Activated CD4-positive, alpha-beta memory T cell treated with anti-CD3 and anti-CD28 coated beads, Interleukin-2, amount 10 ng/mL, durations not matched to agents 7 days and 5 days (primary cell): ENCODE measurements around the gene SCART1. TPM values are rescaled to one million over a fixed set of nuclear protein-coding genes. Genes with fewer than 3 reads are reported as not detected.
A peak's percentile ranks its signal among the peaks of the same experiment; 100 is the strongest.
"Not testable (repeated sequence)": the region's sequence is repeated elsewhere in the genome, so short reads cannot be mapped to it uniquely, and the experiment has no call there.

Experiments
- CTCF ChIA-PET: fragments of 350-600 bp; sonication (Branson Sonifier 250); formaldehyde crosslinking; loops from one replicate; lab custom pipeline; 2021; ENCODE audit warnings: antibody characterized with exemption, inconsistent platforms; lab: Charles Lee
- POLR2A ChIA-PET: fragments of 350-600 bp; sonication (Branson Sonifier 250); formaldehyde crosslinking; loops from one replicate; lab custom pipeline; 2021; ENCODE audit warnings: antibody characterized with exemption; lab: Charles Lee
- DNase-seq: peaks from one replicate; pipeline ENCODE4 v3.0.0-alpha.2; 2020
- H3K27ac Mint-ChIP-seq: one replicate; pipeline ENCODE4 v1.8.0; 2021; ENCODE audit warnings: mild to moderate bottlenecking, mixed read lengths
- H3K27me3 Mint-ChIP-seq: one replicate; pipeline ENCODE4 v1.8.0; 2021; ENCODE audit warnings: mixed read lengths
- H3K36me3 Mint-ChIP-seq: one replicate; pipeline ENCODE4 v1.8.0; 2021; ENCODE audit warnings: low read depth, mixed read lengths
- H3K4me1 Mint-ChIP-seq: one replicate; pipeline ENCODE4 v1.8.0; 2021; ENCODE audit warnings: mixed read lengths
- H3K4me3 Mint-ChIP-seq: one replicate; pipeline ENCODE4 v1.8.0; 2021; ENCODE audit warnings: mild to moderate bottlenecking, mixed read lengths
- H3K9me3 Mint-ChIP-seq: one replicate; pipeline ENCODE4 v1.8.0; 2021; ENCODE audit warnings: mixed read lengths
- total RNA-seq, 2 experiments: library from RNA; stranded (reverse); gene quantifications; one replicate each; pipeline ENCODE4 v1.2.3, GENCODE V29; 2021

SCART1 gene
- total RNA-seq, 2 experiments from 2014 or later, result 15.3 to 15.4 TPM

- ChIA-PET POLR2A (no interaction called here), CTCF (no interaction called here)
- H3K27me3 Mint-ChIP-seq, result no peaks in the 10 kb centered on the region
- no peaks in the 10 kb centered on the region for H3K9me3 Mint-ChIP-seq
- H3K4me1 Mint-ChIP-seq, result peaks cover 2% of the 10 kb centered on the region
- DNase-seq, result no peak
- no peak overlapping the region for H3K27ac Mint-ChIP-seq
- no peak overlapping the region for H3K4me3 Mint-ChIP-seq
- H3K36me3 Mint-ChIP-seq, result no peaks in the 10 kb centered on the region
These were observed 7.3 kb downstream of the SCART1 start for GRCh38 chr10:133461027-133461426.

- no peak overlapping the region for H3K27ac Mint-ChIP-seq
- ChIA-PET POLR2A (no interaction called here), CTCF (interaction anchor here (2.2 kb wide), 1 partner anchor 24 kb away, joined by 12 read pairs; no protein-coding TSS in a partner anchor)
- no peaks in the 10 kb centered on the region for H3K27me3 Mint-ChIP-seq
- no peaks in the 10 kb centered on the region for H3K36me3 Mint-ChIP-seq
- H3K4me1 Mint-ChIP-seq, result peaks cover 4% of the 10 kb centered on the region
- H3K9me3 Mint-ChIP-seq, result no peaks in the 10 kb centered on the region
- H3K4me3 Mint-ChIP-seq, result no peak overlapping the region
- no peak for DNase-seq
These were observed 8.1 kb downstream of the SCART1 start for GRCh38 chr10:133461841-133462240.

GRCh38 chr10:133462512-133463305, 9.0 kb downstream of the SCART1 start:
- peak; percentile 12 for DNase-seq
- ChIA-PET POLR2A (no interaction called here), CTCF (interaction anchor here (0.8 to 2.2 kb wide), 2 partner anchors 13 to 25 kb away, joined by 4 to 12 read pairs; no protein-coding TSS in a partner anchor)
- Mint-ChIP-seq H3K4me3 (no peak overlapping the region), H3K36me3 (no peaks in the 10 kb centered on the region), H3K27ac (no peak overlapping the region), H3K9me3 (no peaks in the 10 kb centered on the region), H3K27me3 (no peaks in the 10 kb centered on the region), H3K4me1 (peaks cover 4% of the 10 kb centered on the region)

GRCh38 chr10:133464582-133465031, 10.9 kb downstream of the SCART1 start:
- H3K4me3 Mint-ChIP-seq, result no peak overlapping the region
- peak; percentile 9 for DNase-seq
- H3K27me3 Mint-ChIP-seq, result peaks cover 4% of the 10 kb centered on the region
- no peak overlapping the region for H3K27ac Mint-ChIP-seq
- ChIA-PET CTCF (no interaction called here), POLR2A (no interaction called here)
- no peaks in the 10 kb centered on the region for H3K36me3 Mint-ChIP-seq
- H3K9me3 Mint-ChIP-seq, result no peaks in the 10 kb centered on the region
- H3K4me1 Mint-ChIP-seq, result peaks cover 4% of the 10 kb centered on the region

- Mint-ChIP-seq H3K27ac (no peak overlapping the region), H3K9me3 (no peaks in the 10 kb centered on the region), H3K4me1 (peaks cover 4% of the 10 kb centered on the region), H3K4me3 (no peak overlapping the region), H3K27me3 (peaks cover 4% of the 10 kb centered on the region), H3K36me3 (peaks cover 4% of the 10 kb centered on the region)
- CTCF ChIA-PET, result no interaction called here
- no peak for DNase-seq
- POLR2A ChIA-PET, result no interaction called here
These were observed 11.6 kb downstream of the SCART1 start for GRCh38 chr10:133465191-133465949.

GRCh38 chr10:133465950-133466474, 12.3 kb downstream of the SCART1 start:
- peaks cover 4% of the 10 kb centered on the region for H3K4me1 Mint-ChIP-seq
- H3K27ac Mint-ChIP-seq, result no peak overlapping the region
- no peak for DNase-seq
- ChIA-PET CTCF (no interaction called here), POLR2A (interaction anchor here (1.1 kb wide), 1 partner anchor 9 kb away, joined by 4 read pairs; no protein-coding TSS in a partner anchor)
- H3K4me3 Mint-ChIP-seq, result no peak overlapping the region
- peaks cover 4% of the 10 kb centered on the region for H3K36me3 Mint-ChIP-seq
- H3K27me3 Mint-ChIP-seq, result peaks cover 4% of the 10 kb centered on the region
- H3K9me3 Mint-ChIP-seq, result no peaks in the 10 kb centered on the region

GRCh38 chr10:133466683-133467275, 13.0 kb downstream of the SCART1 start:
- no peak for DNase-seq
- H3K27ac Mint-ChIP-seq, result no peak overlapping the region
- H3K4me3 Mint-ChIP-seq, result no peak overlapping the region
- ChIA-PET POLR2A (interaction anchor here (1.1 kb wide), 1 partner anchor 10 kb away, joined by 4 read pairs; no protein-coding TSS in a partner anchor), CTCF (no interaction called here)
- H3K4me1 Mint-ChIP-seq, result peaks cover 4% of the 10 kb centered on the region
- peaks cover 4% of the 10 kb centered on the region for H3K27me3 Mint-ChIP-seq
- no peaks in the 10 kb centered on the region for H3K9me3 Mint-ChIP-seq
- H3K36me3 Mint-ChIP-seq, result peaks cover 4% of the 10 kb centered on the region

GRCh38 chr10:133467286-133467911, 13.7 kb downstream of the SCART1 start:
- Mint-ChIP-seq H3K27me3 (peaks cover 4% of the 10 kb centered on the region), H3K9me3 (no peaks in the 10 kb centered on the region), H3K36me3 (peaks cover 4% of the 10 kb centered on the region), H3K4me3 (no peak overlapping the region), H3K4me1 (peaks cover 4% of the 10 kb centered on the region), H3K27ac (no peak overlapping the region)
- ChIA-PET POLR2A (no interaction called here), CTCF (no interaction called here)
- peak; percentile 12 for DNase-seq

GRCh38 chr10:133469205-133469604, 15.5 kb downstream of the SCART1 start:
- peaks cover 12% of the 10 kb centered on the region for H3K36me3 Mint-ChIP-seq
- H3K4me1 Mint-ChIP-seq, result peaks cover 15% of the 10 kb centered on the region
- CTCF ChIA-PET, POLR2A ChIA-PET, H3K4me3 Mint-ChIP-seq, H3K27me3 Mint-ChIP-seq, H3K27ac Mint-ChIP-seq, DNase-seq, H3K9me3 Mint-ChIP-seq: not testable (repeated sequence)

GRCh38 chr10:133471300-133472109, 17.8 kb downstream of the SCART1 start:
- CTCF ChIA-PET, result interaction anchor here (1.2 kb wide), 1 partner anchor 12 kb away, joined by 3 read pairs; no protein-coding TSS in a partner anchor
- H3K27ac Mint-ChIP-seq, result no peak overlapping the region
- peaks cover 4% of the 10 kb centered on the region for H3K27me3 Mint-ChIP-seq

GRCh38 chr10:133473270-133473669, 19.5 kb downstream of the SCART1 start:
- peaks cover 2% of the 10 kb centered on the region for H3K9me3 Mint-ChIP-seq
- ChIA-PET POLR2A (no interaction called here), CTCF (no interaction called here)
- DNase-seq, result no peak
- peaks cover 12% of the 10 kb centered on the region for H3K36me3 Mint-ChIP-seq
- peaks cover 7% of the 10 kb centered on the region for H3K27me3 Mint-ChIP-seq
- no peak overlapping the region for H3K27ac Mint-ChIP-seq
- H3K4me3 Mint-ChIP-seq, result no peak overlapping the region
- H3K4me1 Mint-ChIP-seq, result peaks cover 36% of the 10 kb centered on the region

More at GRCh38 chr10:133471300-133472109, 17.8 kb downstream of the SCART1 start:
- H3K4me3 Mint-ChIP-seq, result no peak overlapping the region
- H3K4me1 Mint-ChIP-seq, result peaks cover 34% of the 10 kb centered on the region
- POLR2A ChIA-PET, result no interaction called here
- peaks cover 2% of the 10 kb centered on the region for H3K9me3 Mint-ChIP-seq
- peaks cover 12% of the 10 kb centered on the region for H3K36me3 Mint-ChIP-seq
- no peak for DNase-seq

GRCh38 chr10:133474027-133474426, 20.3 kb downstream of the SCART1 start:
- H3K27ac Mint-ChIP-seq, result peak overlapping the region; percentile 74
- ChIA-PET POLR2A (no interaction called here), CTCF (no interaction called here)
- peaks cover 12% of the 10 kb centered on the region for H3K36me3 Mint-ChIP-seq
- no peak overlapping the region for H3K4me3 Mint-ChIP-seq
- peaks cover 3% of the 10 kb centered on the region for H3K27me3 Mint-ChIP-seq
- no peak for DNase-seq
- H3K4me1 Mint-ChIP-seq, result peaks cover 36% of the 10 kb centered on the region
- peaks cover 2% of the 10 kb centered on the region for H3K9me3 Mint-ChIP-seq
